H1 (cell line): ENCODE data around the gene DNM1L. TPM values are rescaled to one million over a fixed set of nuclear protein-coding genes. Genes with fewer than 3 reads are reported as not detected.

ENCODE experiments used
- KDM1A ChIP-seq: fragments of 200-600, 300-600 bp; sonication (generic); IDR thresholded peaks from 2 replicates; pipeline ENCODE4 v1.7.1; 2016; ENCODE audit warnings: mild to moderate bottlenecking, low read length, borderline replicate concordance
- polyA plus RNA-seq, 7 experiments: library from polyadenylated mRNA; depleted of rRNA in 3 of 7; stranded (reverse) in 5 of 7; unstranded in 2 of 7; fragments of >200 nt in 5 of 7; fragments of 200-250 nt in 2 of 7; gene quantifications; 1 replicate in 5 of 7; 2 replicates in 1 of 7; 4 replicates in 1 of 7; pipeline versions ENCODE4 v1.2.1 to v1.2.3, GENCODE V29; 2011 to 2013; ENCODE audit warnings: missing spikeins in 2 of 7, mixed read lengths in 2 of 7
- total RNA-seq: library from RNA; stranded (reverse); fragmentation: NEBNext Ultra II Directional; extraction: Animal tissue kit (Norgen Biotek cat#: 25700); gene quantifications from 2 replicates; pipeline ENCODE4 v1.2.1, GENCODE V29; 2021

DNM1L gene
- total and polyA plus RNA-seq, 2 of the 8 experiments (the other 6 are each of a cell fraction or from before 2014, with no cell fraction given) = 23.7 to 93.9 TPM

- no peak for TF ChIP-seq KDM1A
Measured at GRCh38 chr12:32739279-32739678, 60.2 kb downstream of the DNM1L start (continued).
